Heart left ventricle (tissue), 16 donors: ENCODE results near the gene UVSSA. TPM values are rescaled to one million over a fixed set of nuclear protein-coding genes. Genes with fewer than 3 reads are reported as not detected.

Source experiments
- ATAC-seq, 4 donors: fragments of 200-7000 bp; cut with Tn5 transposase; one replicate each; pipeline ENCODE4 v1.9.1; 2020 to 2022; ENCODE audit warnings: moderate library complexity in 4 of 4, mild to moderate bottlenecking in 3 of 4, moderate number of reproducible peaks in 1 of 4
- DNase-seq, 5 donors: peaks; one replicate each; pipeline ENCODE4 v3.0.0-alpha.2; 2020
- H3K27ac ChIP-seq, 12 donors: fragments of 200-600 bp; sonication (generic) in 4 of 12; one replicate each; pipeline versions ENCODE4 v1.5.0 to v1.8.0; 2016 to 2022; ENCODE audit warnings: mild to moderate bottlenecking in 2 of 12
- H3K27me3 ChIP-seq, 9 donors: fragments of 200-600 bp; sonication (generic) in 2 of 9; one replicate each; pipeline versions ENCODE4 v1.5.1 to v1.8.0; 2016 to 2022; ENCODE audit warnings: mild to moderate bottlenecking in 3 of 9
- H3K36me3 ChIP-seq, 9 donors: fragments of 200-600 bp; sonication (generic) in 2 of 9; one replicate each; pipeline versions ENCODE4 v1.5.0 to v1.8.0; 2018 to 2022; ENCODE audit warnings: mild to moderate bottlenecking in 2 of 9
- H3K4me1 ChIP-seq, 12 donors: fragments of 200-600 bp; sonication (generic) in 4 of 12; one replicate each; pipeline versions ENCODE4 v1.5.0 to v1.8.0; 2016 to 2022; ENCODE audit warnings: mild to moderate bottlenecking in 3 of 12
- H3K4me3 ChIP-seq, 12 donors: fragments of 200-600 bp; sonication (generic) in 4 of 12; one replicate each; pipeline versions ENCODE4 v1.5.0 to v1.8.0; 2017 to 2022; ENCODE audit warnings: mild to moderate bottlenecking in 9 of 12, moderate library complexity in 4 of 12
- H3K9me3 ChIP-seq, 12 donors: fragments of 200-600 bp; sonication (generic) in 4 of 12; one replicate each; pipeline versions ENCODE4 v1.5.0 to v1.8.0; 2016 to 2022; ENCODE audit warnings: mild to moderate bottlenecking in 1 of 12
- POLR2A ChIP-seq, 2 donors: fragments of 450-650 bp; IDR thresholded peaks; one replicate each; pipeline ENCODE4 v1.6.1; 2017; ENCODE audit warnings: antibody characterized with exemption in 2 of 2, mild to moderate bottlenecking in 2 of 2, moderate library complexity in 2 of 2
- WGBS, 4 donors: extraction: QIAGEN DNeasy Blood & Tissue Kit in 2 of 4; methylation state at CpG; one replicate each; pipeline versions ENCODE4 v1.1.5 to v1.1.7; 2013 to 2018; 5-methylcytosine and 5-hydroxymethylcytosine counted together
- intact Hi-C, 10 donors: fragments of 100-400 bp; cut with DNase I; formaldehyde crosslinking; loops; one replicate each; pipeline versions ENCODE4 v1.11.1 to v1.14.2; 2022
- polyA plus RNA-seq, 2 donors: library from polyadenylated mRNA; stranded (reverse); fragments of 200-250 nt; gene quantifications; one replicate each; pipeline ENCODE4 v1.2.3, GENCODE V29; 2013
- total RNA-seq, 9 donors: library from RNA; depleted of rRNA in 2 of 9; stranded (reverse); fragments of >200 nt in 2 of 9; fragmentation: NEBNext Ultra II Directional in 3 of 9; extraction: Animal tissue kit (Norgen Biotek cat#: 25700) in 3 of 9; gene quantifications; one replicate each; pipeline versions ENCODE4 v1.1.0 to v1.2.4, GENCODE V29; 2016 to 2023
- TF ChIP-seq, protein P1 (sequence below), 12 donors: fragments of 200-600 bp; sonication (generic) in 4 of 12; IDR thresholded peaks; one replicate each; pipeline versions ENCODE4 v1.5.0 to v1.8.0; 2018 to 2022; ENCODE audit warnings: antibody characterized with exemption in 12 of 12, mild to moderate bottlenecking in 5 of 12
- donor health status: ischemic (EF 13 %, LVEDD 7.1; RV severe dilation, severe dysfunction).
- donor health status: healthy with polysubstance abuse.
- donor health status: DM: no; HTN: yes; CAD: no.
- donor health status: DM: no; HTN: no; CAD: no.
- donor health status: ischemic (EF 25% LVEDD 6.9; RV normal size, moderate dysfunction).
- donor health status: ischemic (EF 25% LVEDD 5.7; RV mildly dilated, moderate dysfunction).
- donor health status: healthy.
- donor health status: DM: yes; HTN: yes; CAD: no.
- donor health status: ischemic (EF 35%, LVEDD 5.7; RV mildly dilated, moderate dysfunction).
- donor health status: nonischemic (EF 11% LVEDD 7.7; RV severe dilation, severe dysfunction).
- donor health status: DM: yes; HTN: yes; CAD: no.
- donor health status: PGD.
- donor health status: ischemic (EF 29% LVEDD 5.4; RV normal size, mild dysfunction).
- donor health status: nonischemic (EF 23%, LVEDD 6.1; RV moderate dilation, normal function).

The UVSSA gene
- total and polyA plus RNA-seq, 11 donors = 4.7 to 14.2 (median 6.7) TPM

DNA sequence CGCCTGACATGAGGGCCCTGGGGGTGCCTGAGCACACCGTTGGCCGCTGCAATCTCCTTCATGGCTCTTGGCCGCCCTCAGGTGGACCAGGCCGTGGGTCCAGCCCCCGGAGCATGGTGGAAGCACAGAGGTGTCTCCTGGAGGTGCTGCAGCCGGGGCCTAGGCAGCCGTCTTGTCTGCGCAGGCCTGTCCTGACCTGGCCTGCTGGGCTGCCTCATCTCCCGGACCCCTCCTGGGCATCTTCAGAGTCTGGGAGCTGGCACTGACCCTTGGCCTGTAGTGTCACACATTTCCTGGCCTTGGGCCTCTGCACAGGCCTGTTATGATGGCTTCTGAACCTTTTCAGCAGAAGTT, 20.9 kb downstream of the UVSSA start:
- Histone ChIP-seq H3K4me1 (no peaks in the 10 kb centered on the region), H3K36me3 (peaks cover 0 to 56% (median 11%) of the 10 kb centered on the region in 9 donors), H3K9me3 (no peaks in the 10 kb centered on the region), H3K27ac (no peak overlapping the region), H3K4me3 (no peak overlapping the region), H3K27me3 (no peaks in the 10 kb centered on the region)
- no peak for TF ChIP-seq POLR2A (IDR thresholded peaks at IDR 0.05)
- TF ChIP-seq, protein P1, sequence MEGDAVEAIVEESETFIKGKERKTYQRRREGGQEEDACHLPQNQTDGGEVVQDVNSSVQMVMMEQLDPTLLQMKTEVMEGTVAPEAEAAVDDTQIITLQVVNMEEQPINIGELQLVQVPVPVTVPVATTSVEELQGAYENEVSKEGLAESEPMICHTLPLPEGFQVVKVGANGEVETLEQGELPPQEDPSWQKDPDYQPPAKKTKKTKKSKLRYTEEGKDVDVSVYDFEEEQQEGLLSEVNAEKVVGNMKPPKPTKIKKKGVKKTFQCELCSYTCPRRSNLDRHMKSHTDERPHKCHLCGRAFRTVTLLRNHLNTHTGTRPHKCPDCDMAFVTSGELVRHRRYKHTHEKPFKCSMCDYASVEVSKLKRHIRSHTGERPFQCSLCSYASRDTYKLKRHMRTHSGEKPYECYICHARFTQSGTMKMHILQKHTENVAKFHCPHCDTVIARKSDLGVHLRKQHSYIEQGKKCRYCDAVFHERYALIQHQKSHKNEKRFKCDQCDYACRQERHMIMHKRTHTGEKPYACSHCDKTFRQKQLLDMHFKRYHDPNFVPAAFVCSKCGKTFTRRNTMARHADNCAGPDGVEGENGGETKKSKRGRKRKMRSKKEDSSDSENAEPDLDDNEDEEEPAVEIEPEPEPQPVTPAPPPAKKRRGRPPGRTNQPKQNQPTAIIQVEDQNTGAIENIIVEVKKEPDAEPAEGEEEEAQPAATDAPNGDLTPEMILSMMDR (IDR thresholded peaks at IDR 0.05) = no peak
- ATAC-seq = no peak
- WGBS, 4 donors = 88 to 92% (median 91%) methylated on average over 9 to 10 of the region's 10 CpGs
- peak in 2 of 5 donors; percentile 10 to 49 for DNase-seq
- intact Hi-C loops = loop anchor here in 2 of 10 donors (5.0 kb wide), 2 partner anchors 144 to 249 kb away; no protein-coding TSS in a partner anchor

- DNase-seq (peak in 2 of 5 donors; percentile 13 to 54), ATAC-seq (no peak)
- intact Hi-C loops = loop anchor here in 2 of 10 donors (5.0 kb wide), 2 partner anchors 144 to 249 kb away; no protein-coding TSS in a partner anchor
- Histone ChIP-seq H3K4me1 (no peaks in the 10 kb centered on the region), H3K4me3 (no peak overlapping the region), H3K9me3 (no peaks in the 10 kb centered on the region), H3K36me3 (peaks cover 0 to 56% (median 17%) of the 10 kb centered on the region in 9 donors), H3K27me3 (no peaks in the 10 kb centered on the region), H3K27ac (no peak overlapping the region)
- TF ChIP-seq, protein P1 (IDR thresholded peaks at IDR 0.05) = no peak
- TF ChIP-seq POLR2A (IDR thresholded peaks at IDR 0.05) = no peak
- WGBS, 4 donors = 89 to 94% (median 91%) methylated on average over 2 to 24 of the region's 24 CpGs
Measured at GRCh38 chr4:1368421-1369090, 21.5 kb downstream of the UVSSA start.

DNA sequence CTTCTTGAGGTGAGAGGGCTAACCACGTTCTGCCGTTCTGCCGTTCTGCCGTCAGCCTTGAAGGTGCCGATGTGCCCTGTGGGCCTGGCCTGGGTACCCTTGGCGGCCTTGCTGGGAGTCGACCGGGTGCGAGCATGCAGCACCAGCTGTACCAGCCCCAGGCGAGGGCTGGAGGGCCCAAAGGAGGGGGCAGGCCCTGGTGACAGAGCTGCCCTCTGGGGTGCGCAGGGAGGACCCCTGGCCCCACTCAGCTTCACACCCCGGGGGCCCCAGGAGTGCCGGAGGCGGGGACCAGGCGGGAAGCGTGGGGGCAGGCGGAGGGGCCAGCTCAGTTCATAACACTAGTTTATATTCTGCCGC, 22.1 kb downstream of the UVSSA start:
- H3K27ac ChIP-seq = no peak overlapping the region
- peak in 2 of 5 donors; percentile 9 to 49 for DNase-seq
- H3K4me3 ChIP-seq = no peak overlapping the region
- H3K4me1 ChIP-seq = no peaks in the 10 kb centered on the region
- intact Hi-C loops = loop anchor here in 2 of 10 donors (5.0 kb wide), 2 partner anchors 143 to 248 kb away; no protein-coding TSS in a partner anchor
- TF ChIP-seq, protein P1 (IDR thresholded peaks at IDR 0.05) = no peak
- TF ChIP-seq POLR2A (IDR thresholded peaks at IDR 0.05) = no peak
- 93 to 97% (median 96%) methylated on average over 15 to 18 of the region's 18 CpGs for WGBS, 4 donors
- no peaks in the 10 kb centered on the region for H3K27me3 ChIP-seq
- ATAC-seq = no peak
- H3K9me3 ChIP-seq = no peaks in the 10 kb centered on the region
- peaks cover 0 to 56% (median 17%) of the 10 kb centered on the region in 9 donors for H3K36me3 ChIP-seq

DNA sequence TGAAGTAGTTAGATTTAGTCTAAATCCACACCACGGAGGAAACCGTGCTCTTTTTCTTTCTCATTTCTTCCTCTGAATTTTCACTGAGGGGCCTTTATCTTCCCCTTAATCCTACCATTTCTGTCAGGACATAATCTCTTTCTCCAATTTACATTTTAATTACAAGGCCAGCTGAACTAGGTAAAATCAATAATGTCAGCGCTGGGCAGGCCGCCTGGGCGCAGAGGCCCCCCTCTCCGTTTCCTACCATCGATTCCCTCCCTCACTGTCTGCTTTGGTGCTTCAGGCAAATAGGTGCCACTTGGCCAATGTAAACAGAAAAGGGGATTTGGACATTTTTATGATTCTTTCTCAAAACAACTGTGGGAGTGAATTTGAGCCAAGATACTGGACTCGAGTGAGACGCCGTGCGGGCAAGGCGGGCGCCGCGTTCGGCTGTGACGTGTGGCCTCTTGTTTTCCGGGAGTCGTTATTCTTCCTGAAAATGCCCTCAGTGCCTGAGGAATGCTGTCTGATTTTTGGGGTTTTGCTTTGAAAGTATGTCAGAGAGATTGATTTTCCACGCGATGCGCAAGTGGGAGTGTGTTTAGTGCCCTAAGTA, 22.6 kb downstream of the UVSSA start:
- no peak for TF ChIP-seq POLR2A (IDR thresholded peaks at IDR 0.05)
- TF ChIP-seq, protein P1 (IDR thresholded peaks at IDR 0.05) = no peak
- Histone ChIP-seq H3K27ac (no peak overlapping the region), H3K4me1 (no peaks in the 10 kb centered on the region), H3K4me3 (no peak overlapping the region), H3K27me3 (no peaks in the 10 kb centered on the region), H3K36me3 (peaks cover 0 to 56% (median 17%) of the 10 kb centered on the region in 9 donors), H3K9me3 (no peaks in the 10 kb centered on the region)
- intact Hi-C loops = loop anchor here in 2 of 10 donors (5.0 kb wide), 2 partner anchors 143 to 248 kb away; no protein-coding TSS in a partner anchor
- ATAC-seq (no peak), DNase-seq (peak in 1 of 5 donors; percentile 23)
- WGBS, 4 donors = 94 to 96% (median 95%) methylated on average over 22 of the region's 22 CpGs
